ENCODE results near the gene TUBB1.
A peak's percentile ranks its signal among the peaks of the same experiment; 100 is the strongest.

TUBB1 gene

DNA sequence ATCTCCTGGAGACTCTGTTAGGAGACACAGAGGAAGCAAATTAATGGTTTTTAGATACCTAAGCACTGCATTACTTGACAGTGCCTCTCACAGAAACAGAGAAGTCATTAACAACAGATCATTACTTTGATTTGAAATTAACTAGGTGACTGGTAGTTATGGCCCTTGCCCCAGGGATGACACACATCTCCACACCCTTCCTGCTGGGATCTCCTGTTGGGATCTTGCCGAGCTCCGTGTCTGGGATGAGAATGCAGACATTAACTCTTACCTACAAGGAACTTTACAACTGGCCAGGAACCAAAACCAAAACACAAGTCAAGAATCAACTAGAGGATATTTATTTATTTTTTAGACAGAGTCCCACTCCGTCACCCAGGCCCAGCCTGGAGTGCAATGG is 25.6 kb downstream of the TUBB1 start:
- DNase-seq = no peak

- no peak for DNase-seq
These were observed 27.6 kb downstream of the TUBB1 start for GRCh38 chr20:59046862-59047261.

GRCh38 chr20:59047938-59048680 is 28.9 kb downstream of the TUBB1 start:
- no peak for DNase-seq

DNA sequence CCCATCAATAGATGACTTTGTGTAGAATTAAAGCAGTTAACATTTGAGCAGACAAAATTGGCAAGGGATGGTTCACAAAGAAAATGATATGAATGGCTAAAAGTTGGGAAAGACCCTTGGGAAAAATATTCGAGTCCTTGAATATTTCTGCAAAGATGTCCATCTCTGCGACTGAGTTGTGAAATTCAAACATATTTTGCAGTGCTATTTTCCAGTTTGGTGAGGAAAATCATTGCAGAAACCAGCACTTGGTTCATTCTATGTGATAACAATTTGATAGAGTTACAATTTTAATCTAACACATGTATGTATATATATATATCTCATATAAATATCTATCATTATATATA is 29.4 kb downstream of the TUBB1 start:
- no peak for DNase-seq

DNA sequence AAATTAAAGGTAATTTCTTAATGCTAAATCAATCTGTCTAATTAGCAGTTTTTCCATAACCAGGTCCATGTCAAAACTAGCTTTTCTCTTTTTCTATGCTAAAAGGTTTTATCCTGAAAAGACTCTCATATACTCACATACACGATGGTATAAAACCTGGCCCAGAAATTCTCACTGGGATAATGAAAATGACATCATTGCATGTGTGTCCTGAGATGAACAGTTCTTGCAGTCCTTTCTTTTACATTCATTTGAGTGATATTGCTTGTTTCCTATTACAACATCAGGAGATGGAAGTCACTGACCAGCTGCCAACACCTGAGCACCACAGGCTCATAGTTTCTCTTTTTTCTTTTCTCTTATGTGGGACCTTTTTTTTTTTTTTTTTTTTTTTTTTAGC is 31.2 kb downstream of the TUBB1 start:
- DNase-seq = no peak

DNA sequence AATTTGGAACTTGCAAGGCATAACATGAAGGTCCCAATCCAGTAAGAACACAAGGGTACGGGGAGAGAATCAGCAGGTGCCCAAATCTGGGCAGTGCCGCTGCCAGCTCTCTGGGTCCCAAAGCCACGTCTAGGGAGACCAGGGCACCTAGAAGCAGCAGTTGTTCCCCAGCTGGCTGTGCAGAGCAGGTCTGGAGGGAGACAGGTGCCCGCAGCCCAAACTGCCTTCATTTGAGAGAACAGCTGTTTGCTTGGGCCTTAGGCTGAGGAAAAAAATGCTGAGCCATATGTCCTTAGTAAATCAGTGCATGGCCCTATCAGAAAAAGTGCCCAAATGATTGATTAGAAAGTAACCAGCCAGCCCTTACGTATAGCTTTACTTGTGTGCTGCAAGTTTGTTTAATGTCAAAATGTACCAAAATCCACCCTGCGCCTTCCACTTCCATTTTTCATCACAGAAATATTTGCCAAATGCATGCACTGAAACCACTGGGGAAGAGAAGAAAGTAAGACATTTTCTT is 32.5 kb downstream of the TUBB1 start:
- peak in 1 of 2 experiments; percentile 56 for DNase-seq

GRCh38 chr20:59055302-59055701 is 36.1 kb downstream of the TUBB1 start:
- DNase-seq = peak in 1 of 2 experiments; percentile 22

DNA sequence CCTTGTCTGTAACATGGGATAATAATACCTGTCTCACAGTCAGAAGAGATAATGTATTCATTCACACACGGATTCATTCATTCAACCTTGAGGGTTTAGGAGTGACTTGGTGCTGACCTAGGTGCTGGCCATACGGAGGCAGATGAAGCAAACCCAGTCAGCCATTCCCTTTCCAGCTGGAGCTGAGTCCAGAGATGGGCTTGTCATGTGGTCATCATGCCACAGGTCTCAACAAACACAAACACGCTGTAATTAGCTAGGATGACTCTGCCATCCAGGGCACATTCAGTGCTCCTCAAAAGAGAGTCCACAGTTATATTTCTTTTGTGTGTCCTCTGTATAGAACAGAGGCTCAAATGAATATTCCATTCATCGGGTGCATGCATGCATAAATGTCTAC is 42.9 kb downstream of the TUBB1 start:
- DNase-seq = peak in 1 of 2 experiments; percentile 42

DNA sequence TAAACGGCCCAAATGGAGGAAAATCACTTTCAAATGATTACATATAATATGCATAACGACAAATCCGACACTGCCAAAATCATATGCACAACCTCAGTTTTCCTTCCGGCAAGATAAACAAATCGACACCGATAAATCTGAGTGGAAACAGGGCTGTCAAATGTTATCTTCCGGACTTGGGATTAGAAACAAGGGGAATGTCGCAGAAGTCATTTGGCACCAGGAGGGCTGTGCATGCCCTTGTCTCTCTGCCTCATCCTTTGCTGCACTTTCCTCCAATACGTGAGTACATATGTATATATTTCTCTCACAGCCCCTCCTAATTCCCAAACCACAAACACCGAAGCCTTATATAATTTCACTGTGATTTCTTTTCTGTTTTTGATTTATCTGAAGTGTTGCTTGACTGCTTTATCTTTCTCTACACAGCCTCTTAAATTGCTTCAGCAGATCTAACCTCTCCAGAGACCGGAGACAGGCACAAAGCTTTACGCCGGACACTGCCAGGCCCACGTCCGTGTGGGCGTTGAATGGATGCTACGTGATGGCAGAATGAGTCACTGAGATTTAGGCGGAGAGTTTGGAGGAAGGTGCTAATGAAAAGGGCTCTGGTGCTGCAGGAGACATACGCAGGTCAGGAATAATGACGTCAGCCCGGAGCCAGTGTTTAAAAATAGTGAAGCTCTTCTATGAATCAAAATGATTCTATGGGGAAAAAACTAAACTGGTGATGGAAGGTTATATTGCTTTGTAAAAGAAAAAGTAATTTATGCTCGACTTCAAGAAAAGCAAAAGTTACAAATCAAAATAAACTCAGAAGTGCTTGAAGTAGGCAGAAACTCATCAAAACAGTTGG is 44.4 kb downstream of the TUBB1 start:
- peak; percentile 86 to 91 for DNase-seq

GRCh38 chr20:59064214-59064722 is 45.0 kb downstream of the TUBB1 start:
- DNase-seq = peak; percentile 66 to 71

DNA sequence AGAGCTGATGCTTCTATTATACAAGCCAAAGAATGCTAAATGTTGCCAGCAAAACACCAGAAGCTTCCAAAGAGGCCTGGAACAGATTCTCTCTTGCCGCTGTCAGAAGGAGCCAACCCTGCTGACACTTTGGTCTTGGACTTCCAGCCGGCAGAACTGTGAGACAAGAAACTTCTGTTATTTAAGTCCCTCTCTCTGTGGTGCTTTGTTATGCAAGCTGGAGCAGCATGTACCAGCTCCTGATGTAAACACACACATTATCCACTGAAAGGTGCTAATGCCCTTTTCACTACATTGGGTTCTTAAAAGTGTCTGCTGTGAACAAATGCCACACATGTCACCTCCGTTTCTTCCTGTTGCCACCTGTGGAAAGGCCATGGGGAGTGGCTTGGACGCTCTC is 49.3 kb downstream of the TUBB1 start:
- no peak for DNase-seq

DNA sequence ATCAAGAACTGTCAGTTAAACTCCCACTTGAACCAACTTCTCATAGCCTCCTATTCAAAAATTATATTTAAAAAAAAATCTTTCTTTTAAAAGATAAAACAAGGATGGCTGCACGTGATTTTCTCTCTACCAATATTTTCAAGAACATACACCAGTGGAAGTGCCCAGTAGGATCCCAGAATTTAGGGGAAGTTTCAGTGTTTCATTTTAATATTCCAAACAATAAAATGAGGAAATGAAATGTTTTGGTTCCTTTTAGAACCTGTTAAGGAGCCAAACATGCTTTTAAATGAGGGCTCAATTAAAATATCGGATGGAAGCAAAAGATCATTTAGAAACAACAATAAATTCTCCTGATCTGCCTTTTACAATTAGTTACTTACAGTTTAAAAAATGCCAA is 49.8 kb downstream of the TUBB1 start:
- no peak for DNase-seq

DNA sequence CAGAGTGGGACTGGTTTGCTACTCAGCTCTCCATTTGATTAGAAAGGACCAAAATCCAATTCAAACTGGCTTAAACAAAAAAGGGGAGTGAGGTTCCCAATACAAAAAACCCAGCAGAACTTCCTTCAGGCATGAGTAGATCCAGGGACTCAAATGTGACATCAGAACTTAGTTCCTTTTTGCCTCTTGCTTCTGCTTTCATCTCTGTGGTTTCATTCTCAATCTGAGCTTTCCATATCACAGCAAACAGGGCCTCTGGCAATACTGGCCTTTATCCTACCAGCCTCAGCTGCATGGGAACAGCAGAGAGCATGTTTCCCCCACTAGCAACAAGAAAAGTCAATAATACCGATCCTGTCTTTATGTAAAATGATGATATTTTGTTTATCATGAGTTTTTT is 52.0 kb downstream of the TUBB1 start:
- DNase-seq = no peak

- no peak for DNase-seq
These were observed 54.4 kb downstream of the TUBB1 start for GRCh38 chr20:59073582-59073981.

DNA sequence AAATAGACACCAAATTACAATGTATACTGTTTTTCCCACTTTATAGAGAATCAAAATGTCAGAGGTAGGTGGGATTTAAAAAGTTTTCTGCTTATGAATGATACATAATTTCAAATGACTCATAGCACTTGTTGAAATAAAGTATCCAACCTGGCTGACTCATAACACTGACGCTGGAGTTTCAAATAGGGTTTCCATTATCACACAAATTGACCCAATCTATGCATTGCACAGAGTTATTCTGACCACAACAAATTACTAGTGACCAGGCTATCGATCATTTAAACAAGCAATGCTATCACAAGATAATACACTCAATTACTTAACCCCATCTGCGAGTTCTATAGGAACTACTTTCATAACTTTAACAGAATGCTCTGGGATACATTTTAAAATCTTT is 55.2 kb downstream of the TUBB1 start:
- DNase-seq = no peak

DNA sequence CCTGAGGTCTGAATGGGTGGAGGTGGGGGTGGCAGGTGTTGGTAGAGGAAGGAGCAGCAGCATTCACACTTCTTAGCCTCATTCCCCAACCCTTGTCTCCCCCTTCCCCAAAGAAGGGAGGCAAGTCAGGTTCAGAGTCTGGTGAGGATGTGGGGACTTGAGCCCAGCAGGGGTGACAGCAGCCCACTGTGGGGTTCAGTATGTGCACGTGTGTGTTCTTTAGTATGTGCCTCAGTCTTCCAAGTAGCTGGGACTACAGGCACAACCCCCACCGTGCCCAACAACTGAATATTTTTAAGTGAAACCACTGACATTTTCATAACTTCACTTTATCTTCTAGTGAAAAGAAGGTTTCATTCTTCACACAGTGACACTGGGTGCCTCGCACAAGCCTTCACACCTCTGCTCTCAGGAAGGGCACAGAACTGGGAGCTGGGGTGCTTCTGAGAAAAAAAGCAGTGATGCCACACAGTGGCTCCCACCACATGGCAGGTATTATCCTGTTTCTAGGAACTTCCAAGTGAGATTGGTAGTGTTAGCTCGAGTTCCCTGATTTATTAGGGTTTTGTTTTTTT is 56.8 kb downstream of the TUBB1 start:
- DNase-seq = no peak

All from SHP77 (cell line).